PC-9 (cell line): ENCODE data around the gene FAM20C. TPM values are rescaled to one million over a fixed set of nuclear protein-coding genes. Genes with fewer than 3 reads are reported as not detected.

ENCODE experiments used
- BruUV-seq: library from RNA; stranded (reverse); fragments of 400-500 nt; replicated peaks from 2 replicates; lab custom pipeline; 2021; lab: Mats Ljungman, UMichigan
- CTCF ChIA-PET: fragments of 300-600 bp; sonication (Branson Sonifier 250); formaldehyde crosslinking; loops from one replicate; lab custom pipeline; 2022; ENCODE audit warnings: antibody characterized with exemption; lab: Charles Lee
- POLR2A ChIA-PET: fragments of 300-600 bp; sonication (Branson Sonifier 250); formaldehyde crosslinking; loops from one replicate; lab custom pipeline; 2022; ENCODE audit warnings: antibody characterized with exemption; ENCODE audit not compliant: unreplicated experiment; lab: Charles Lee
- DNase-seq, 2 experiments: peaks; one replicate each; pipeline versions ENCODE4 v3.0.0 to v3.0.0-alpha.2; 2015 to 2022; ENCODE audit warnings: mixed read lengths in 1 of 2
- H2AFZ ChIP-seq: fragments of 200-600 bp; sonication (generic); 2 replicates; pipeline ENCODE4 v1.8.1; 2017; ENCODE audit warnings: antibody characterized with exemption
- H3F3A ChIP-seq: fragments of 200-600 bp; sonication (generic); 2 replicates; pipeline ENCODE4 v1.8.1; 2017; ENCODE audit warnings: antibody characterized with exemption, mild to moderate bottlenecking, low read depth; ENCODE audit not compliant: insufficient read depth
- H3K27ac ChIP-seq: fragments of 200-600 bp; sonication (generic); 2 replicates; pipeline ENCODE4 v1.6.1; 2016; ENCODE audit warnings: mixed run types
- H3K27me3 ChIP-seq: fragments of 200-600 bp; sonication (generic); 2 replicates; pipeline ENCODE4 v1.6.1; 2016; ENCODE audit warnings: low read depth, mixed run types; ENCODE audit not compliant: insufficient read depth
- H3K36me3 ChIP-seq: fragments of 200-600 bp; sonication (generic); 2 replicates; pipeline ENCODE4 v1.6.1; 2016; ENCODE audit warnings: low read depth, mixed run types
- H3K4me1 ChIP-seq: fragments of 200-600 bp; sonication (generic); replicated peaks from 2 replicates; pipeline ENCODE4 v1.6.1; 2016; ENCODE audit warnings: mixed run types; ENCODE audit not compliant: insufficient read depth
- H3K4me2 ChIP-seq: fragments of 200-600 bp; sonication (generic); 2 replicates; pipeline ENCODE4 v1.6.1; 2017; ENCODE audit warnings: mixed run types
- H3K4me3 ChIP-seq: fragments of 200-600 bp; sonication (generic); 2 replicates; pipeline ENCODE4 v1.6.1; 2016; ENCODE audit warnings: mixed run types
- H3K79me2 ChIP-seq: fragments of 200-600 bp; sonication (generic); 2 replicates; pipeline ENCODE4 v1.6.1; 2017; ENCODE audit warnings: low read depth, mixed run types
- H3K9me2 ChIP-seq: fragments of 200-600 bp; sonication (generic); 2 replicates; pipeline ENCODE4 v1.8.1; 2017; ENCODE audit warnings: mild to moderate bottlenecking; ENCODE audit not compliant: insufficient read depth
- H3K9me3 ChIP-seq: fragments of 200-600 bp; sonication (generic); 2 replicates; pipeline ENCODE4 v1.8.1; 2016; ENCODE audit warnings: low read depth; ENCODE audit not compliant: insufficient read depth
- H4K20me1 ChIP-seq: fragments of 200-600 bp; sonication (generic); 2 replicates; pipeline ENCODE4 v1.8.1; 2017; ENCODE audit not compliant: insufficient read depth
- EZH2 ChIP-seq: fragments of 200-600 bp; sonication (generic); IDR thresholded peaks from 2 replicates; pipeline ENCODE4 v1.8.0; 2017; ENCODE audit warnings: antibody characterized with exemption, low read depth
- intact Hi-C: fragments of 100-400 bp; cut with micrococcal nuclease; formaldehyde crosslinking; loops from one replicate; pipeline ENCODE4 v1.10.0; 2022; ENCODE audit not compliant: unreplicated experiment
- total RNA-seq: library from RNA; stranded (reverse); gene quantifications from 2 replicates; pipeline ENCODE4 v1.2.3, GENCODE V29; 2021
- TF ChIP-seq, protein P1 (sequence below): fragments of 200-600 bp; sonication (generic); conservative IDR thresholded peaks from 2 replicates; pipeline ENCODE4 v1.6.1; 2017; ENCODE audit warnings: mixed run types, antibody characterized with exemption, mild to moderate bottlenecking, moderate library complexity

Gene FAM20C
- total RNA-seq, 1 experiment from 2014 or later, result 31.0 TPM

DNA sequence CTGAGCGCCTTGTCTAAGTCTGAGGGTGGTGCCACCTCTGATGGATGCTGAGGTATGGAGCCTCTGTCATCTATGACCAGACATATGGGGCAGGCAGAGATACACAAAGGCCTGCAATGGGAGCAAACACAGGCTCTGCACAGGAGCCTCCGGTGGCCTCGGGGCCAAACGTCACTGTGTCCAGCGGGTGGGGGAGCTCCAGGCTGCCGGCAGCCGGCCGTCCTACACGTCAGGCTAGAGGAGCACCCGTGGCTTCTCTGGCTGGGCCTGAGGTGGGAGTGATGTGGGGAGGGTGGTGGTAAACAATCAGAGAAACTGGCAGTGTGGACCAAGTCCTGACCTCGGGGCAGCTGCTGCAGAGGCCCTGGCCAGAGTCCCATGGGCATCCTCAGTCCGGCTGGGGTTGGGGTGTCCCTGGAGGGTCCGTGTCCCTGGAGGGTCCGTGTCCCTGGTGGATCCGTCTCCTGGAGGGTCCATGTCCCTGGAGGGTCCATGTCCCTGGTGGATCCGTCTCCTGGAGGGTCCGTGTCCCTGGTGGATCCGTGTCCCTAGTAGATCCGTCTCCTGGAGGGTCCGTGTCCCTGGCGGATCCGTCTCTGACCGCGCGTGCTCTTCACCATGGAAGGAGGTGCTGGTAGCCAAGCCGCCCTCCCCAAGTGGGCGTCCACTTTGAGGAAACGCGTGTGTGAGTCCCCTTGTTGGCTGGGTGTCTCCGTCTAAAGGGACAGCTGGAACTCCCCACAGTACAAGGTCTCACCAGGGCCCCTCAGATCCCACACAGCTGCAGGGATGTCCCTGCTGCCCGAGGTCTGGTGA lies 24.2 kb upstream of the FAM20C start:
- DNase-seq, result no peak
- TF ChIP-seq EZH2, result no peak
- TF ChIP-seq, protein P1, sequence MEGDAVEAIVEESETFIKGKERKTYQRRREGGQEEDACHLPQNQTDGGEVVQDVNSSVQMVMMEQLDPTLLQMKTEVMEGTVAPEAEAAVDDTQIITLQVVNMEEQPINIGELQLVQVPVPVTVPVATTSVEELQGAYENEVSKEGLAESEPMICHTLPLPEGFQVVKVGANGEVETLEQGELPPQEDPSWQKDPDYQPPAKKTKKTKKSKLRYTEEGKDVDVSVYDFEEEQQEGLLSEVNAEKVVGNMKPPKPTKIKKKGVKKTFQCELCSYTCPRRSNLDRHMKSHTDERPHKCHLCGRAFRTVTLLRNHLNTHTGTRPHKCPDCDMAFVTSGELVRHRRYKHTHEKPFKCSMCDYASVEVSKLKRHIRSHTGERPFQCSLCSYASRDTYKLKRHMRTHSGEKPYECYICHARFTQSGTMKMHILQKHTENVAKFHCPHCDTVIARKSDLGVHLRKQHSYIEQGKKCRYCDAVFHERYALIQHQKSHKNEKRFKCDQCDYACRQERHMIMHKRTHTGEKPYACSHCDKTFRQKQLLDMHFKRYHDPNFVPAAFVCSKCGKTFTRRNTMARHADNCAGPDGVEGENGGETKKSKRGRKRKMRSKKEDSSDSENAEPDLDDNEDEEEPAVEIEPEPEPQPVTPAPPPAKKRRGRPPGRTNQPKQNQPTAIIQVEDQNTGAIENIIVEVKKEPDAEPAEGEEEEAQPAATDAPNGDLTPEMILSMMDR, result no peak
- POLR2A ChIA-PET, result interaction anchor here (0.6 kb wide), 1 partner anchor 38 kb away, joined by 3 read pairs; no protein-coding TSS in a partner anchor
- Histone ChIP-seq H3K4me3 (no peak overlapping the region), H3K36me3 (no peaks in the 10 kb centered on the region), H4K20me1 (no peaks in the 10 kb centered on the region), H2AFZ (no peak overlapping the region), H3K9me2 (no peaks in the 10 kb centered on the region), H3K4me1 (no peaks in the 10 kb centered on the region), H3K79me2 (no peaks in the 10 kb centered on the region), H3F3A (peaks cover 4% of the 10 kb centered on the region; the same call in 1 of the 2 replicates), H3K27ac (no peak overlapping the region), H3K9me3 (no peaks in the 10 kb centered on the region), H3K27me3 (peaks cover 76% of the 10 kb centered on the region), H3K4me2 (no peak overlapping the region)
- intact Hi-C loops, result no loop called here
- CTCF ChIA-PET, result interaction anchor here (0.5 kb wide), 1 partner anchor 100 kb away, joined by 4 read pairs; no protein-coding TSS in a partner anchor
- BruUV-seq, result no TSS peak

DNA sequence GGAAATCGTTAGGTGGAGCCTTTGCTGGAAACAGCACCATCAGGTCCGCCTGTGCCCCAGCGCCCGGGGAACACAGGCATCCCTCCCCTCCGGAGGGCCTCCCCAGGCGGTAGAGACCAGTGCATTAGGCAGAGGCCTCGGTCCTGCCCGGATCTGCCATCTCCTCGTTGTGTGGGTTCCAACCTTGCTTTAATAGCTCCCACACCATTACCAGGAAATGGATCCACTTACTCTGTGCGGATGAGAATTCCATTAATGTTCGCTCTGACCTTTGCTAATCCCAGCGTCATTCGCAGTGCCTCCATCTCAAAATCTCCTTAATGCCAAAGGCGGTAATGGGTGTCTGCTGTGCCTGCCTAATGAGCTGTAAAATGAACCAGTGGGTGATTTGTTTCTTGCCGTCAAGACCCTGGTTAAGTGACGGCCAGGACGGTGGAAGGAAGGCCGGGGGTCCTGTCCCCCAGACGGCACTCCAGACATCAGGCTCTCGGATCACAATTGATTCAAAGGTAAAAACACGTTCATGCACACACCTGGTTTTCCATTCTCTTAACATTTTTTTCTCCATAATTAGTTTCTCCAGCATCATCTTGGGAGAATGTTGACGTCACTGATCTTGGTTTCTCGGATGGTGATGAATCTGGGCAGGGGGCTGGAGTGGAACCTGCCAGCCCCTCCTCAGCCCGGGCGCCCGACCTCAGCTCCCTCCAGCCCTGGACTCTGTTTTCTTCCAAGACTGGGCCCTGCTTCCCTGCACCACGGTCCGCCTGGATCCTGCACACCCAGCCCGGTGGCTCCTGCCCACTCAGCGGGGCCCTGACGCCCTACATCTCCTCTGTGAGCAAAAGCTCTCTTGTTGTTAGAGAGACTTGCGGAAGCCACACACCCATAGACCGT lies 22.8 kb upstream of the FAM20C start:
- CTCF ChIA-PET, result no interaction called here
- Histone ChIP-seq H3K4me1 (no peaks in the 10 kb centered on the region), H3K79me2 (no peaks in the 10 kb centered on the region), H3F3A (peaks cover 4% of the 10 kb centered on the region; the same call in 1 of the 2 replicates), H3K36me3 (no peaks in the 10 kb centered on the region), H4K20me1 (no peaks in the 10 kb centered on the region), H3K4me2 (no peak overlapping the region), H3K4me3 (no peak overlapping the region), H2AFZ (no peak overlapping the region), H3K27ac (no peak overlapping the region), H3K9me2 (no peaks in the 10 kb centered on the region), H3K27me3 (peaks cover 63% of the 10 kb centered on the region), H3K9me3 (no peaks in the 10 kb centered on the region)
- no peak for DNase-seq
- TF ChIP-seq, protein P1, result no peak
- TF ChIP-seq EZH2, result no peak
- POLR2A ChIA-PET, result no interaction called here
- no TSS peak for BruUV-seq
- intact Hi-C loops, result no loop called here

DNA sequence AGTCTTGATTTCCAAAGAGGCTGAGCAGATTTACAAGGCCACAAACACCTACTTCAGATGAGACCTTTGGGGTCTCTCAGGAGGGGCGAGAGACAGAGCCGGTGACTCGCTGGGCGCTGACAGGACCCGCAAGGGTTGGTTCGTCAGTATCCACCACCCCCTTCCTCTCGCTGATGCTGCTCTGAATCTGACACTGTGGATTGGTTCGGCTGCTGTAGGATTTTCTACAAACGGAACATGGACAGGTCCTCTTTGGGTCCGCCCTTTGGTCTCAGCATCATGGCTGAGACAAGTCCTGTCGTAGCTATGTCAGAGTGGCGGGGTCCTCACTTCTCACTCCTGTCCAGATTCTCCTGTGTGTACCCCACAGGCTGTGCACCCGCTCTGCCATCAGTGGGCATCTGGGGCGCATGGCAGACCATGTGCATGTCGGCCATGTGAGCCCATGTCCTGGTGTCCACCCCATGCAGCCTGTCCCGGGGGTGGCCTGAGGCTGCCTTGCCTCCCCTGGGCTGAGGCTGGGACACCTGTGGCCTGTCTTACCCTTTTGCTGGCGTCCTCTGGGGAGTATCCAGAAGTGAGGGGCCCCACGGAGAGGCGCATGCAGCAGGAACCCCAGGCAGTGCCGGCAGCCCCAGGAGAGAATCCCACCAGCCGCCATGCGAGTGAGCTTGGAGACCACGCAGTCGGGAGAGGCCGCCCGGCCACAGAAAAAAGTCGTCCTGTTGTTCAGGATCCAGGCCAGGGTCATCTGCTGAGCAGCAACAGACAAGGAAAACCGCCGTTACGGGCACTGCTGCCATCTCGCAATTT lies 21.6 kb upstream of the FAM20C start:
- no TSS peak for BruUV-seq

More for the DNA sequence above, 21.6 kb upstream of the FAM20C start:
- intact Hi-C loops, result no loop called here
- H3K27ac ChIP-seq, result no peak overlapping the region
- DNase-seq, result no peak
- no peak overlapping the region for H3K4me2 ChIP-seq
- TF ChIP-seq, protein P1, result no peak
- no peak for TF ChIP-seq EZH2
- no peaks in the 10 kb centered on the region for H3K36me3 ChIP-seq
- H3K4me1 ChIP-seq, result no peaks in the 10 kb centered on the region
- H4K20me1 ChIP-seq, result no peaks in the 10 kb centered on the region
- POLR2A ChIA-PET, result no interaction called here
- CTCF ChIA-PET, result no interaction called here
- no peak overlapping the region for H3K4me3 ChIP-seq
- no peaks in the 10 kb centered on the region for H3K9me2 ChIP-seq
- no peaks in the 10 kb centered on the region for H3K9me3 ChIP-seq
- H2AFZ ChIP-seq, result no peak overlapping the region
- peaks cover 56% of the 10 kb centered on the region for H3K27me3 ChIP-seq
- H3K79me2 ChIP-seq, result no peaks in the 10 kb centered on the region
- H3F3A ChIP-seq, result no peaks in the 10 kb centered on the region
